Erythroblast (primary cell): ENCODE data around the gene NPY2R.

Experiments used
- GATA1 ChIP-seq: IDR thresholded peaks from 2 replicates; pipeline ENCODE4 v1.6.1; 2011; ENCODE audit warnings: low read depth, mild to moderate bottlenecking, control low read depth, low read length, moderate library complexity
- POLR2A ChIP-seq: IDR thresholded peaks from 2 replicates; pipeline ENCODE4 v1.6.1; 2011; ENCODE audit warnings: mild to moderate bottlenecking, low read length

GRCh38 chr4:155186972-155187371 lies 21.5 kb upstream of the NPY2R start:
- TF ChIP-seq POLR2A = no peak
- no peak for TF ChIP-seq GATA1
